ENCODE results near the gene CDC14B.
"Not testable (repeated sequence)": the region's sequence is repeated elsewhere in the genome, so short reads cannot be mapped to it uniquely, and the experiment has no call there.

Gene CDC14B

GRCh38 chr9:96524045-96524444 is 95.6 kb downstream of the CDC14B start:
- DNase-seq = no peak

- no peak for DNase-seq
These were observed 96.3 kb downstream of the CDC14B start for GRCh38 chr9:96523374-96523773.

GRCh38 chr9:96522366-96522765 is 97.3 kb downstream of the CDC14B start:
- no peak for DNase-seq

- DNase-seq = no peak
These were observed 99.9 kb downstream of the CDC14B start for GRCh38 chr9:96519787-96520186.

GRCh38 chr9:96519095-96519494 is 100.5 kb downstream of the CDC14B start:
- no peak for DNase-seq

GRCh38 chr9:96515621-96516470 is 103.8 kb downstream of the CDC14B start:
- no peak for DNase-seq

- no peak for DNase-seq
These were observed 104.9 kb downstream of the CDC14B start for GRCh38 chr9:96514800-96515158.

- DNase-seq = no peak
These were observed 105.4 kb downstream of the CDC14B start for GRCh38 chr9:96514108-96514799.

GRCh38 chr9:96513622-96514021 is 106.0 kb downstream of the CDC14B start:
- no peak for DNase-seq

- no peak for DNase-seq
These were observed 107.4 kb downstream of the CDC14B start for GRCh38 chr9:96512240-96512639.

GRCh38 chr9:96510258-96510657 is 109.4 kb downstream of the CDC14B start:
- no peak for DNase-seq

GRCh38 chr9:96509848-96510247 is 109.8 kb downstream of the CDC14B start:
- no peak for DNase-seq

- no peak for DNase-seq
These were observed 110.6 kb downstream of the CDC14B start for GRCh38 chr9:96509026-96509425.

GRCh38 chr9:96508227-96508940 is 111.3 kb downstream of the CDC14B start:
- DNase-seq = no peak

GRCh38 chr9:96505316-96505991 is 114.2 kb downstream of the CDC14B start:
- no peak for DNase-seq

- no peak for DNase-seq
These were observed 115.7 kb downstream of the CDC14B start for GRCh38 chr9:96503918-96504317.

GRCh38 chr9:96503374-96503748 is 116.3 kb downstream of the CDC14B start:
- not testable (repeated sequence) for DNase-seq

- DNase-seq = no peak
These were observed 116.9 kb downstream of the CDC14B start for GRCh38 chr9:96502539-96503373.

GRCh38 chr9:96501633-96502538 is 117.8 kb downstream of the CDC14B start:
- no peak for DNase-seq

GRCh38 chr9:96500696-96501632 is 118.7 kb downstream of the CDC14B start:
- no peak for DNase-seq

Data from NCI-H446 (cell line).